Urinary bladder (tissue), 4 donors: ENCODE measurements around the gene LPCAT1. TPM values are rescaled to one million over a fixed set of nuclear protein-coding genes. Genes with fewer than 3 reads are reported as not detected.

ENCODE experiments used
- DNase-seq: peaks from one replicate; pipeline ENCODE4 v3.0.0-alpha.2; 2015; ENCODE audit errors: extremely low spot score
- H3K27ac ChIP-seq: one replicate; pipeline ENCODE4 v1.5.1; 2013; ENCODE audit warnings: low read depth, mild to moderate bottlenecking, moderate library complexity
- H3K36me3 ChIP-seq: one replicate; pipeline ENCODE4 v1.6.1; 2013; ENCODE audit warnings: mild to moderate bottlenecking, moderate library complexity; ENCODE audit not compliant: insufficient read depth
- H3K4me1 ChIP-seq: one replicate; pipeline ENCODE4 v1.6.1; 2013; ENCODE audit warnings: mild to moderate bottlenecking, moderate library complexity; ENCODE audit not compliant: insufficient read depth
- H3K4me3 ChIP-seq: one replicate; pipeline ENCODE4 v1.5.1; 2013; ENCODE audit warnings: low read depth, low read length
- WGBS: extraction: QIAGEN DNeasy Blood & Tissue Kit; methylation state at CpG from one replicate; pipeline ENCODE4 v1.1.7; 2013; 5-methylcytosine and 5-hydroxymethylcytosine counted together
- polyA plus RNA-seq: library from polyadenylated mRNA; stranded (reverse); fragments of 200-250 nt; gene quantifications from one replicate; pipeline ENCODE4 v1.2.3, GENCODE V29; 2013
- total RNA-seq: library from RNA; depleted of rRNA; stranded (reverse); fragments of >200 nt; gene quantifications from one replicate; pipeline ENCODE4 v1.2.3, GENCODE V29; 2014
- donor health status: healthy with polysubstance abuse.
- donor health status: healthy.

LPCAT1 gene
- total and polyA plus RNA-seq, 2 donors = 31.4 to 32.9 TPM

GRCh38 chr5:1418238-1418920 lies 105.4 kb downstream of the LPCAT1 start:
- no peak overlapping the region for H3K4me3 ChIP-seq
- 85% methylated on average over 2 of the region's 2 CpGs for WGBS
- no peak overlapping the region for H3K27ac ChIP-seq
- no peak for DNase-seq
- H3K36me3 ChIP-seq = no peaks in the 10 kb centered on the region
- H3K4me1 ChIP-seq = no peaks in the 10 kb centered on the region

DNA sequence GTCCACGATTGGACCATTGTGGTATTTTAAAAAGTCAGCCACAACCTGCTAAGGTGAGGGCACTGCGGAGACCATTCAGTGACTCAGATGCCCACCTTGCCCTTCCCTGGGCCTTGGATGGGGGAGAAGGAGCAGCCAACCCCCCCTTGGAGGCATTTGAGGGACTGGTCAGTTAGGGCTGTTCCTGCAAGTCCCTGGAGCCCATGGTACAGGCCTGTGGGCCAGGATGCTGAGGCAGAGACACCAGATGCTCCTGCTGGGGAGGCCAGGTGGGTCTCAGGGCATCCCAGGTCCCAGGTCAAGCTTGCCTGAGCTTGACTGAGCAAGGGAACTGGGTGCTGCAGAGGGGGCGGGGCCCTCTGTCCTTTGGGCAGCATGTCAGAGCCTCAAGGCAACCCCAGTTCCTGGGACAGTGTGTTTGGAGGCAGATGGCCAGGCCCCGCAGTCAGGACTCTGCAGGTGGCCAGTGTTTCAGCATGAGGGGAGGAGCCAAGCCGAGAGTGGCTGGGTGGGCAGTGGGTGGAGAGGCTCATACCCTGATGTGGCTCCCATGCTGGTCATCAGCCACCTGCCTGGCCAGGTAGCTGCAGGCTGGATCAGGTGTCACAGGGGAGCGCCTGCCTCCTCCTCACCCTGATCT lies 106.1 kb downstream of the LPCAT1 start:
- 65% methylated on average over 6 of the region's 6 CpGs for WGBS
- DNase-seq = no peak
- no peak overlapping the region for H3K27ac ChIP-seq
- no peak overlapping the region for H3K4me3 ChIP-seq
- H3K36me3 ChIP-seq = no peaks in the 10 kb centered on the region
- H3K4me1 ChIP-seq = no peaks in the 10 kb centered on the region

DNA sequence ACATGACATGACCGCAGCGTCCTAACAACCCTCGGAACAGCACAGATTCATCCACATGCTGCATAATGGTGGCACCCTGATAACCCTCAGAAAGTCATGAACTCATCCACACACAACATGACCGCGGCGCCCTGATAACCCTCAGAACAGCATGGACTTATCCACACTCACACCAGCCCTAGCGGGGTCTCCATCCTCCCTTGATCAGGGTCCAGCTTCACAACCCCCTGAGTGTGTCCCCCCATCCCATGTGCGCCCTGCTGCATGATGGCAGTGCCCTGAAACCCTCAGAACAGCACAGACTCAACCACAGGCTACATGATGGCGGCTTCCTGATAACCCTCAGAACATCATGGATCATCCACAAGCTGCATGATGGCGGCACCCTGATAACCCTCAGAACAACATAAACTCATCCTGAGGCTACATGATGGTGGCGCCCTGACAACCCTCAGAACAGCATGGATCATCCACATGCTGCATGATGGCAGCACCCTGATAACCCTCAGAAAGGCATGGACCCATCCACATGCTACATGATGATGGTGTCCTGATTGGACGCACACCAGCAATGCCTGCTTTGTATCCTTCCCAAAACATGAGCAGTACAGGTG lies 106.8 kb downstream of the LPCAT1 start:
- no peaks in the 10 kb centered on the region for H3K4me1 ChIP-seq
- H3K27ac ChIP-seq = no peak overlapping the region
- DNase-seq = no peak
- no peaks in the 10 kb centered on the region for H3K36me3 ChIP-seq
- H3K4me3 ChIP-seq = no peak overlapping the region
- WGBS = 89% methylated on average over 12 of the region's 12 CpGs

DNA sequence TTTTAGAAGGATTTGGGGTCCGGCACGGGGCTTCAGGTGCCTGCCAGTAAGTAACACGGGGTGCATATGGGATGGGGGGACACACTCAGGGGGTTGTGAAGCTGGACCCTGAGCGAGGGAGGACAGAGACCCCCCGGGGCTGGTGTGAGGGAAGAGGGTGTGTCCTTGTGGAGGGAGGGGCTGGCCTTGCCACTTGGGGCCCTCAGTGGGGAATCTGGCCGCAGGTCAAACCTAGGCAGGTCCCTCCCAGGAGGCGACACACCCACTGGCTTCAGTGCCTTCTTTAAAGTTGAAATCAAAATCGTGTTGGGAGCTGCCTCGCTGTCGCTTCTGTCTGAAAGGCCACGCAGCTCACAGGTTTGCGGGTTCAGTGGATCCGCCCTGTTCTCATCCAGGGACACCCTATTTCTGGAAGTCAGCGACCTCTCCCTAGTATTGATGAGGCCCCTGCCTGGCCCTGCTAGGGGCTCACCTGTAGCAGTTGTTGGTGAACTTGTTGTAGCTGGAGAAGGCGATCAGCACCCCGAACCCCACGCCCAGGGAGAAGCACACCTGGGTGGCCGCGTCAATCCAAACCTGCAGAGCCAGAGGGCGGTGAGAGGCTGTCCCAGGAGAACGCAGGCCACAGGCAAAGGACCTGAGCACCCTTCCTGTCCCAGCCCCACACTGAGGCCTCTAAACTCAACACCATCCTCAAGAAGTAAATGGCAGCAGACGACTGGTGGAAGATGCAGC lies 108.0 kb downstream of the LPCAT1 start:
- Histone ChIP-seq H3K36me3 (no peaks in the 10 kb centered on the region), H3K4me1 (no peaks in the 10 kb centered on the region), H3K4me3 (no peak overlapping the region), H3K27ac (no peak overlapping the region)
- 73% methylated on average over 22 of the region's 22 CpGs for WGBS
- no peak for DNase-seq

DNA sequence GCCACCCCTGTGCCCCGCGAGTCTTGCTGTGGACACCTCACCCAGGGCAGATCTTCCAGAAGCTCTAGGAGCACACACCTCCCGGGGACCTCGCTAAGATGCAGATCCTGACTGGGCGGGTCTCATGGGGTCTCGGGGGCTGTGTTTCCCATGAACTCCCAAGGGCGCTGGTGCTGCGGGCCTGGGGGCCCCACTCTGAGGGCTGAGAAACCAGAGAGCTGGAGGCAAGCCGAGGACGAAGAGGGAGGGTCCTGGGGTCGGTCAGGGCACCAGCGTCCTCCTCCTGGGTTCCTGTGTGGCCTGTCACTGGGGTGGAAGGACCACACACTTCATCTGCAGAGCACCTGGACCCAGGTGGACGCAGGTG lies 108.7 kb downstream of the LPCAT1 start:
- no peaks in the 10 kb centered on the region for H3K4me1 ChIP-seq
- no peaks in the 10 kb centered on the region for H3K36me3 ChIP-seq
- no peak overlapping the region for H3K27ac ChIP-seq
- no peak overlapping the region for H3K4me3 ChIP-seq
- WGBS = 77% methylated on average over 13 of the region's 13 CpGs
- no peak for DNase-seq

DNA sequence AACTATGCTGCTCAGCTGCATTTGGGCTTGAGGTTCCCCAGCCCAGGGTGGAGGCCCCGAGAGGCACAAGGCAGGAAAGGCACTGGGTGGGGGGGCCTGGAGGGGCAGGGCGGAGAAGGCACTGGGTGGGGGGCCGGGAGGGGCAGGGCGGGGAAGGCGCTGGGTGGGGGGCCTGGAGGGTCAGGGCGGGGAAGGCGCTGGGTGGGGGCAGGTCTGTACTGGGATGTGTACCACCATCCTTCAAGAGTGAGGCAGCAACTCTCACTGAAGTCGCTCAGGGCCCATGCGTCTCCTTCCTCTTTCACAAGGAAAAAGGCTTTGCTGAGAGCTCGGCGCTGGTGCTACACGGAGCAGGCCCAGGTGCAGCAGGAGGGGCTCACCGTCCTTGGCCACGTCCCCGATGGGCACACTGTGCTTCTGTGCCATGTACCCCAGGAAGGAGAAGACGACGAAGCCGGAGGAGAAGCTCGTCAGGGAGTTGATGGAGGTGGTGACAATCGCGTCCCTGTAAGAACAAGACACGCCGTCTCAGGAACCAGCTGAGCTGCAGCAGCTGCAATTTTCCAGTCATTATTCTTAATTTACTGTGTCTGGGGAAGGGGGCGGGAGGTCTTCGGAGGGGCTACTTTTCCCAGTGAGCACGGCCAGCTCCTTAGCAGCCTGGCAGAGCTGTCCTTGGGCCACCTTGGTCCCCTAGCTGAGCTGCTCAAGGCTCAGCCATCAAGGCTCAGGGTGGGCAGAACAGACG lies 109.3 kb downstream of the LPCAT1 start:
- H3K4me3 ChIP-seq = no peak overlapping the region
- no peaks in the 10 kb centered on the region for H3K4me1 ChIP-seq
- no peaks in the 10 kb centered on the region for H3K36me3 ChIP-seq
- H3K27ac ChIP-seq = no peak overlapping the region
- 58% methylated on average over 27 of the region's 27 CpGs for WGBS
- no peak for DNase-seq

- H3K27ac ChIP-seq = no peak overlapping the region
- WGBS = 73% methylated on average over 23 of the region's 23 CpGs
- H3K36me3 ChIP-seq = no peaks in the 10 kb centered on the region
- no peak overlapping the region for H3K4me3 ChIP-seq
- no peak for DNase-seq
- no peaks in the 10 kb centered on the region for H3K4me1 ChIP-seq
These were observed 110.0 kb downstream of the LPCAT1 start for GRCh38 chr5:1413611-1414241.

DNA sequence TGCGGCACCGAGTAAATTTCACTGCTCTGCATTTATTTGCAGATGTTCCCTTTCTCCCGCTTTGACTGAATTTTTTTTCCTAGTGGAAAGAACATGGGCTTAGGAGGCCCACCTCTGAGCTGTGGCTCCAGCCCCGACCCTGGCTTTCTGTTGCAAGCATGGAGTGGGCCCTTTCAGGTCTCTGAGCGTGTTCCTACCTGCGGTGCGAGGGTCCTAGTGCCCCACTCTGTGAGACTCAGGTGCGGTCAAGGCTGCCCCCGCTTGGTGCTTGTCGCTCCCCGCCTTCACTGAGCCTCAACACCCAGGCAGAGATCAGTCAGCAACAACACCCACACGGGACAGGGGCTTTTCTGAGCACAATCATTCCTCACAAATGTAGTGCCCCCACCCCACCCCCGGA lies 110.5 kb downstream of the LPCAT1 start:
- Histone ChIP-seq H3K4me1 (no peaks in the 10 kb centered on the region), H3K4me3 (no peak overlapping the region), H3K27ac (no peak overlapping the region), H3K36me3 (no peaks in the 10 kb centered on the region)
- 46% methylated on average over 13 of the region's 13 CpGs for WGBS
- no peak for DNase-seq

DNA sequence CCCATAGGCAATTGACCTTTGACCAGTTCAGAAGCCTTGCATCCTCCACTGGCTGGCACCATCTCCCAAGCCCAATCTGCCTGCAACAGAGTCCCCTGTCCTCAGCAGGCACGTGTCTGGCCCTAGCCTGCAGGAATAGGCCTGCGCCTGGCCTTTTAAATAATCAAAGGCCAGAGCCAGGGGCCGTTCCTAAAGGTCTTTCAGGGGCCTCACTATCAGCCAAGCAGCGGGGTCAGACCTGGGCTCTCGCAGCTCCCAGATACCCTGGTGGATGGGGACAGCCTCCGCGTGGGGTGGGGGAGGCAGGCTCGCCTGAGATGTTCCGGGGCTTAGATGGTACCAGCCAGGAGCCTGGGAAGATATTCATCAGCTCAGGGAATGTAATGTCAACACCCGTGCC lies 111.1 kb downstream of the LPCAT1 start:
- 42% methylated on average over 10 of the region's 10 CpGs for WGBS
- H3K4me1 ChIP-seq = no peaks in the 10 kb centered on the region
- DNase-seq = no peak

DNA sequence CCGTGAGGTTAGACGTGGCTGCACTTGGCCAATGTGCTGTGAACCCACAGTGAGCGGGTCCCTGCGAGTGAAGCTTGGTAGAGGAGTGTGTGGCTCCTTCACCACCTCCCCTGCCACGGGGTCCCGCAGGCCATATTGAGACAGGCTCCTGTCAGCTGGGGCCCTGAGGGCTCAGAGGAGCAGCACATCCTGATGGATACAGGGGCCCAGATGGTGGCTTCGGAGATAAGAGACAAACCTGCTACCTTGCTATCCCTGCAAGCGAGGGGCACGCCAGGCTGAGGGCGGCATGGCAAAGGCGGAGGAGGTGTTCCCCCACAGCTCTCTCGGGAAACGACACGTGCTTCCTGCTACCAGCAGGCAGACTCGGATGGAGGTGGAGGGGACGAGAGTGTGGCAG lies 111.6 kb downstream of the LPCAT1 start:
- DNase-seq = no peak
- 51% methylated on average over 16 of the region's 16 CpGs for WGBS
- H3K4me1 ChIP-seq = no peaks in the 10 kb centered on the region
- no peak overlapping the region for H3K27ac ChIP-seq
- no peak overlapping the region for H3K4me3 ChIP-seq
- H3K36me3 ChIP-seq = no peaks in the 10 kb centered on the region

More for the DNA sequence above, 111.1 kb downstream of the LPCAT1 start:
- Histone ChIP-seq H3K36me3 (no peaks in the 10 kb centered on the region), H3K27ac (no peak overlapping the region), H3K4me3 (no peak overlapping the region)
